ENCODE data around the gene KLHL6.

- no peak for TF ChIP-seq CTCF (IDR thresholded peaks at IDR 0.05)
- TF ChIP-seq POLR2A (IDR thresholded peaks at IDR 0.05) = no peak
Measured at GRCh38 chr3:183487896-183488295, 67.6 kb downstream of the KLHL6 start.

All from adrenal gland (tissue), 5 donors.